ENCODE measurements around the gene CCR5.

The CCR5 gene

GRCh38 chr3:46354478-46354877 is 16.3 kb upstream of the CCR5 start:
- H3K27ac Mint-ChIP-seq, result no peak overlapping the region
- no peaks in the 10 kb centered on the region for H3K4me1 Mint-ChIP-seq
- no peaks in the 10 kb centered on the region for H3K36me3 Mint-ChIP-seq (ENCODE audit: low read depth)
- no peak overlapping the region for H3K4me3 Mint-ChIP-seq
- H3K9me3 Mint-ChIP-seq, result no peaks in the 10 kb centered on the region
- TF ChIP-seq CTCF (IDR thresholded peaks at IDR 0.05; ENCODE audit: unreplicated experiment in 3 of 3), result no peak
- peaks cover 73% of the 10 kb centered on the region for H3K27me3 Mint-ChIP-seq (ENCODE audit: low read depth)

- Mint-ChIP-seq H3K9me3 (no peaks in the 10 kb centered on the region), H3K4me3 (no peak overlapping the region), H3K27me3 (ENCODE audit: low read depth) (peaks cover 68% of the 10 kb centered on the region), H3K36me3 (ENCODE audit: low read depth) (no peaks in the 10 kb centered on the region), H3K27ac (no peak overlapping the region), H3K4me1 (no peaks in the 10 kb centered on the region)
- no peak for TF ChIP-seq CTCF (IDR thresholded peaks at IDR 0.05; ENCODE audit: unreplicated experiment in 3 of 3)
Measured at GRCh38 chr3:46354984-46355383, 15.8 kb upstream of the CCR5 start.

GRCh38 chr3:46356276-46356675 is 14.5 kb upstream of the CCR5 start:
- no peaks in the 10 kb centered on the region for H3K4me1 Mint-ChIP-seq
- no peak overlapping the region for H3K27ac Mint-ChIP-seq
- H3K36me3 Mint-ChIP-seq (ENCODE audit: low read depth), result no peaks in the 10 kb centered on the region
- no peak overlapping the region for H3K4me3 Mint-ChIP-seq
- peaks cover 69% of the 10 kb centered on the region for H3K27me3 Mint-ChIP-seq (ENCODE audit: low read depth)
- TF ChIP-seq CTCF (IDR thresholded peaks at IDR 0.05; ENCODE audit: unreplicated experiment in 3 of 3), result no peak
- no peaks in the 10 kb centered on the region for H3K9me3 Mint-ChIP-seq

GRCh38 chr3:46356909-46357308 is 13.8 kb upstream of the CCR5 start:
- Mint-ChIP-seq H3K4me3 (no peak overlapping the region), H3K27ac (no peak overlapping the region), H3K4me1 (no peaks in the 10 kb centered on the region)

GRCh38 chr3:46358466-46358865 is 12.3 kb upstream of the CCR5 start:
- no peaks in the 10 kb centered on the region for H3K36me3 Mint-ChIP-seq (ENCODE audit: low read depth)
- H3K9me3 Mint-ChIP-seq, result no peaks in the 10 kb centered on the region
- no peak overlapping the region for H3K4me3 Mint-ChIP-seq
- H3K27me3 Mint-ChIP-seq (ENCODE audit: low read depth), result peaks cover 56% of the 10 kb centered on the region
- H3K27ac Mint-ChIP-seq, result no peak overlapping the region
- TF ChIP-seq CTCF (IDR thresholded peaks at IDR 0.05; ENCODE audit: unreplicated experiment in 3 of 3), result no peak
- H3K4me1 Mint-ChIP-seq, result no peaks in the 10 kb centered on the region

More at GRCh38 chr3:46356909-46357308, 13.8 kb upstream of the CCR5 start:
- no peaks in the 10 kb centered on the region for H3K36me3 Mint-ChIP-seq (ENCODE audit: low read depth)
- H3K27me3 Mint-ChIP-seq (ENCODE audit: low read depth), result peaks cover 66% of the 10 kb centered on the region
- H3K9me3 Mint-ChIP-seq, result no peaks in the 10 kb centered on the region
- TF ChIP-seq CTCF (IDR thresholded peaks at IDR 0.05; ENCODE audit: unreplicated experiment in 3 of 3), result no peak

- Mint-ChIP-seq H3K9me3 (no peaks in the 10 kb centered on the region), H3K4me3 (no peak overlapping the region), H3K27ac (no peak overlapping the region), H3K36me3 (ENCODE audit: low read depth) (no peaks in the 10 kb centered on the region), H3K4me1 (no peaks in the 10 kb centered on the region), H3K27me3 (ENCODE audit: low read depth) (peaks cover 44% of the 10 kb centered on the region)
- TF ChIP-seq CTCF (IDR thresholded peaks at IDR 0.05; ENCODE audit: unreplicated experiment in 3 of 3), result no peak
Measured at GRCh38 chr3:46359733-46360493, 10.8 kb upstream of the CCR5 start.
